ENCODE results near the gene BCAP29.
A peak's percentile ranks its signal among the peaks of the same experiment; 100 is the strongest.
"Not testable (repeated sequence)": the region's sequence is repeated elsewhere in the genome, so short reads cannot be mapped to it uniquely, and the experiment has no call there.

BCAP29 gene, protein sequence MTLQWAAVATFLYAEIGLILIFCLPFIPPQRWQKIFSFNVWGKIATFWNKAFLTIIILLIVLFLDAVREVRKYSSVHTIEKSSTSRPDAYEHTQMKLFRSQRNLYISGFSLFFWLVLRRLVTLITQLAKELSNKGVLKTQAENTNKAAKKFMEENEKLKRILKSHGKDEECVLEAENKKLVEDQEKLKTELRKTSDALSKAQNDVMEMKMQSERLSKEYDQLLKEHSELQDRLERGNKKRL

DNA sequence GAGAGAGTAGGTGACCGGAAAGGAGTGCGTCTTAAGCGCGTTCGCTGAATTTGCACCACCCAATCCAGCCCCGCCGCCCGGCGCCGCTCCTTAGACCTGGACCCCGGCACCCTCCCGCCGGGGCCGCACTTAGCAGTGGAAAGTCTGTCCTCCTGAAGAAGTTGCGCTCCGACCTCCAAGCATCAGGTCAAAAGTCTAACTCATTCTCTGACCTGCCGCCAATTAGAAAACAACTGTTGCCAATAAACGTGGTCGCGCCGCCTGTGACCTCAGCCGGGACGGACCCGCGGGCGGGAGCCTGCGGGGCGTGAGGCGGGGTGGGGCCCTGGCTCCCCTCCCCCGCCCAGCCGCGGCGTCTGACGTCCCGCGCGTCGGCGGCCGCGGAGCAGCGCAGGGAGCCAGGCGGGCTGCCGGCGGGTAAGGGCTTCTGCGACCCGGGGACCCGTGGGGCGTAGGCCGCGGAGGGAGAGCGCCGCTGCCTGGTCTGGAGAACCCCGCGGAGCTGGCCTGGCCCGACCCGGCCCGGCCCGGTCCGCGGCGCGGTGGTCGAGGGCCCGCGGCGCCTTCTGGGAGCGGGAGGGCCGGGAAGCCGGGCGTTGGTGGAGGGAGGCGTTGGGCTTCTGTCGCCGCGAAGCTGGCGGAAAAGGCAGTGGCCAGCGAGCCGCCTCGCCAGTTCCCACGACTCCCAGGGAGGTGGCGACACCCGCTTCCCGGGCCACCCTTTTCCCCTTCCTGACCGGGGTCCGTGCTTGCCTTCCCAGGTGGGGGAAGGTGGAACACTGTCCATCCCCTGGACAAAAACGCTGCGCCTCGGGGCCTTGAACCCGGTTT, at the start of gene BCAP29:
Gene BCAP29 (plus strand): TSS at position 362 of the 831 bp plus-strand sequence. CDS start 527 bp downstream, outside the sequence.
- DNase-seq, result peak; percentile 19

DNA sequence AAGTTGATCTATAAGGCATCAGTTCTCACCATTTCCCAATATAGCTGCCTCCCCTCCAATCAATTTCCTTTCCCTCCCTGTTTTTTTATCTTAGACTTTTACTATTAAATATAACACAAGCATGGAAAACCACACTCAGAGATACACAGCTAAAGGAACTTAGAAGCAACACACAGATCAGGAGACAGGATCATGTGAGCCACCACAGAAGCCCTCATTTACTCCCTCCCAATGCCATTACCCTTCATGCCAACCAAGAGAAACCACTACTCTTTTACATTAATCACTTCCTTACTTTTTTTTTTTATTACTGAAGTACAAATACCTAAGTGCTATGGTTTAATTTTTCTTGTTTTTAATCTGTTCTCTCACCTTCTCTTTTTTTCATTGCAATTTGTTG, 49.3 kb upstream of the BCAP29 start:
- DNase-seq, result no peak

DNA sequence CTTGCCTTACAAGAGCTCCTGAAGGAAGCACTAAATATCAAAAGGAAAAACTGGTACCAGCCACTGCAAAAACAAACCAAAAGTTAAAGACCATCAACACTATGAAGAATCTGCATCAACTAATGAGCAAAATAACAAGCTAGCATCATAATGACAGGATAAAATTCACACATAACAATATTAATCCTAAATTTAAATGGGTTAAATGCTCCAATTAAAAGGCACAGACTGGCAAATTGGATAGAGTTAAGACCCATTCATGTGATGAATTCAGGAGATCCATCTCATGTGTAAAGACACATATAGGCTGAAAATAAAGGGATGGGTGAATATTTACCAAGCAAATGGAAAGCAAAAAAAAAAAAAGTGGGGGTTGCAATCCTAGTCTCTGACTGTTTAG, 45.9 kb upstream of the BCAP29 start:
- DNase-seq, result no peak

DNA sequence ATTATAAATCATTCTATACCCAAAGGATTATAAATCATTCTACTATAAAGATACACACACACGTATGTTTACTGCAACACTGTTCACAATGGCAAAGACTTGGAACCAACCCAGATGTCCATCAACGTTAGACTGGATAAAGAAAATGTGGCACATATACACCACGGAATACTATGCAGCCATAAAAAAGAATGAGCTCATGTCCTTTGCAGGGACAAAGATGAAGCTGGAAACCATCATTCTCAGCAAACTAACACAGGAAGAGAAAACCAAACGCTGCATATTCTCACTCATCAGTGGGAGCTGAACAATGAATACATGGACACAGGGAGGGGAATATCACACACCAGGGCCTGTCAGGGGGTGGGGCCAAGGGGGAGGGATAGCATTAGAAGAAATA, 42.8 kb upstream of the BCAP29 start:
- DNase-seq, result not testable (repeated sequence)

DNA sequence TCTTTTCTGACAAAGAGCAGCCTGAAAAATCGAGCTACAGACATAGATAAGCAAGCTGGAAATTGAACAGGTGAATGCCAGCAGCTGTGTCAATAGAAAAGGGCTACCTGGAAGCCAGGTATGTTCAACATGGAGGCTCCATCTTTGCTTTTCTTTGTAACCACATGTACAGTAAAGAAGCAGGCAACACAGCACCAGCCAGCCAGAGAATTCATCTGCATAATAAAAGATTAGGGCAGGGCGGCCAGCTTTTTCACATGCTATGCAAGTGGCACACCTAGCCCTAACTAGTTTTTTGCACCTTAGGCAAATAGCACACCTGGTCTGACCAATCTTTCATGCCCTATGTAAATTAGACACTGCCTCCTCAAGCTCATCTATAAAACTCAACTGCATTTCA, 42.0 kb upstream of the BCAP29 start:
- no peak for DNase-seq

DNA sequence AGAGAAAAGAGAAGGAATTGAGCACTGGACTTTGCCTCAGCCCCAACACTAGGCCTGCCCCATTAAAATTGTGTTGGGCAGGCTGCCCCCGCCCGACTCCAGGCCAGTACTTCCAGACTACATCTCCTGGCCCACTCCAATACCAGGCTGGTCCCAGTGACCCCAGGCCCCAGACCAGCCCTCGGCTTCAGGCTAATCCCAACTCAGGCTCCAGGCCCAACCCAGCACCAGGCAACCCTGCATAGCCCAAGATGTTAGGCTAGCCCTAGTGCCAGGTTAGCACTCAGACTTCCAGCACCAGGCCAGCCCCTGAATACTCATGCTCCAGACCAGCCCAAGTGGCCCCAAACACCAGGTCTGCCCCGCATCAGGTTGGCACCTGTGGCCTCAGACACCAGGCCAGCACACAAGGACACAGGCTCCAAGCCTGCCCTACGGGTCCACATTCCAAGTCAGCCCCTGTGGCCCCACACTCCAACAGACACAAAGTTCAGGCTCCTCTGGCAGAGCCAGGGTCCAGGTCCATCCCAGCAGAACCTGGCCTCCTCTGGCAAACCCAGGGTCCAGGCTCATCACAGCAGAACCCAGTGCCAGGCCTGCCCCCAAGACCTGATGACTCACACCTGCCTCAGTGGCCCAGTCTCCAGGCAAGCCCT, 36.6 kb upstream of the BCAP29 start:
- DNase-seq, result no peak

DNA sequence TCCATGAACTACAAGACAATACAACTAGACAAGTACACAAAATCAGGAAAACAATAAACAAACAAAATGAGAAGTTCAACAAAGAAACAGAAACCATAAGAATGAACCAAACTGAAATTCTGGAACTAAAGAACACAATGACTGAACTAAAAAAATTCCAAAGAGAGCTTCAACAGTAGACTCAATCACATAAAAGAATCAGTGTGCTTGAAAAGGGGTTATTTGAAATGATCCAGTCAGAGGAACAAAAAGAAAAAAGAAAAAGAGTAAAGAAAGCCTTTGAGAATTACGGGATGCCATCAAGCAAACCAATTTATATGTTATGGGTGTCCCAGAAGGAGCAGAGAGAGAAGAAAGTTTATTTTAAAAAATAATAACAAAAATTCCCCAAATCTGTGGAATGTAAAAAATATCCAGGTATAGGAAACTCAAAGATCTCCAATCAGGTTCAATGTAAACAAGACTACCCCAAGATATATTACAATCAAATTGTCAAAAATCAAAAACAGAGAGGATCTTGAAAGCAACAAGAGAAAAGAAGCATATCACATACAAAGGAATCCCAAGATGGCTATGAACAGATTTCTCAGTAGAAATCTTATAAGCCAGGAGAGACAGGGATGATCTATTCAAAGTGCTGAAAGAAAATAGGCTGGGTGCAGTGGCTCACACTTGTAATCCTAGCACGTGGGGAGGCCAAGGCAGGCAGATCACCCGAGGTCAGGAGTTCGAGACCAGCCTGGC, 35.0 kb upstream of the BCAP29 start:
- DNase-seq, result no peak

DNA sequence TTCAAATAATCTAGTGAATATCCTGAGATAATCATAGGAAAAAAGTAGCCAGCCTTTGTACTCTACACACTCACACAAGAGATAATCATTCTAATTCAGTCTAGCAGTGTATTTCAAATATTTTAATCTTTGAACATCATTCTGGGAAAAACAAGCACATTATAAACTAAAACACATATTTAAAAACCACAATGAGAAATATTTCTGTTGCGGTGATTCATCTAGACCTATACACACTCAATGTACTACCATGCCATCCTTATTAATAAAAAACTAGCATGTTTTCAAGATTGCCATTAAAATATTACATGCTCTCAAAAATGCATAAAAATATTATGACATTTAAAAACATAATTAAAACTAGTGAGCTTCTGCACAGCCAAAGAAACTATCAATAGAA, 28.1 kb upstream of the BCAP29 start:
- DNase-seq, result no peak

DNA sequence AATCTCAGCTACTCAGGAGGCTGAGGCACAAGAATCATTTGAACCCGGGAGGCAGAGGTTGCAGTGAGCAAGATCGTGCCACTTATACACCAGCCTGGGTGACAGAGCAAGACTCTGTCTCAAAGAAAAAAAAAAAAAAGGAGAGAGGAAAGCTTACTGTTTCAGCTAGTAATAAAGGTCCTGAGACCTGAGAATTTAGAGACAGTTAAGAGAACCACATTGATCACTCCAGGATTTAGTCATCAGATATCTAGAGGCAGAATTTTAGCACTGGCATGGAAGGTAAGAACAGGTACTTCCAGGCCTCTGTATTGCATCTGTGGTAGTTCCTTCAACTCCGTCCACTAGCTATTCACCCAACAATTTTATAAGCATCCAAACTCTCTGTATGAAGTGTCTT, 24.2 kb upstream of the BCAP29 start:
- no peak for DNase-seq

DNA sequence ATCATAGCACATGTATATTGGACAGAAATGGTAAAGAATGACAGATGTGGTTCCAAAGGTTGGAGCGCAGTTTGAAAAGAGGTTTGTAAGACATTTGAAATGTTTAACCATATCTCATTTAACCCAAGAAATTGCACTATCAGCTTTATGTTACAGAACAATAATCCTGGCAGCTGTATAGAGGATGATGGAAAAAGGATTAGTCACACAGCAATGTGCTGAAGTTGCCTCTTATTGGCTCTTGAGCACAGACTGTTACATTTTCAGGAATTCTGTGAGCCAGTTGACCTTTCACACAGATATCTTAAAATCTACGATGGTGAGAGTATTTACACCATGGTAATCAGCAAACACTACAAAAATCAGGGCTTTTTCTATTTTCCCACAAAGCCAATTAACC, 20.2 kb upstream of the BCAP29 start:
- DNase-seq, result no peak

DNA sequence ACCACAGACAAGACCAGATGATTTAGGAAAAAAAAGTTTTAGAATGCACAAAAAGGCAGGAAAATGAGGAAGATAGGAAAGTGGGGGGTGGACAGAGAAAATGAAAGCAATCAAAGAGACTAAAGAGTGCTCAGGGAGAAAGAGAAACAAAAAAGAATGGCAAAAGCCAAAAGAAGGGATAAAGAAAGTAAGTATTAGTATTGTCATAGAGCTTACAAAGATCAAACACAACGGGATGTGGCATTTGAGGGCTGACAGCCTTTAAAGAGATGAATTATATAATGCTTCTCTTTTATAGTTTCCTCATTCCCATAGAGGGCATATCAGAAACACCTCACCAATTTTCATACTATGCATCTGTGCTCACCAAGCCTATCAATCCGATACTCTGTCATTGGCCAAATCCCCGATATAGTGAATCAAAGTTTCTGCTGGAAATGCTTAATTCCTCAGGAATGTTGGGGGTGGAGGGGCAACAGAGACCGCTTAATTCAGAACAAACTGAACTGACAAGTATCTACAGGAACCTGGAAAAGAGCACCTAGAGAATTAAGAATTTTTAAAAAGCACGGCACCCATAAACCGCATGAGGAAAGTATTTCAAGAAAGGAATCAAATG, 19.0 kb upstream of the BCAP29 start:
- no peak for DNase-seq

DNA sequence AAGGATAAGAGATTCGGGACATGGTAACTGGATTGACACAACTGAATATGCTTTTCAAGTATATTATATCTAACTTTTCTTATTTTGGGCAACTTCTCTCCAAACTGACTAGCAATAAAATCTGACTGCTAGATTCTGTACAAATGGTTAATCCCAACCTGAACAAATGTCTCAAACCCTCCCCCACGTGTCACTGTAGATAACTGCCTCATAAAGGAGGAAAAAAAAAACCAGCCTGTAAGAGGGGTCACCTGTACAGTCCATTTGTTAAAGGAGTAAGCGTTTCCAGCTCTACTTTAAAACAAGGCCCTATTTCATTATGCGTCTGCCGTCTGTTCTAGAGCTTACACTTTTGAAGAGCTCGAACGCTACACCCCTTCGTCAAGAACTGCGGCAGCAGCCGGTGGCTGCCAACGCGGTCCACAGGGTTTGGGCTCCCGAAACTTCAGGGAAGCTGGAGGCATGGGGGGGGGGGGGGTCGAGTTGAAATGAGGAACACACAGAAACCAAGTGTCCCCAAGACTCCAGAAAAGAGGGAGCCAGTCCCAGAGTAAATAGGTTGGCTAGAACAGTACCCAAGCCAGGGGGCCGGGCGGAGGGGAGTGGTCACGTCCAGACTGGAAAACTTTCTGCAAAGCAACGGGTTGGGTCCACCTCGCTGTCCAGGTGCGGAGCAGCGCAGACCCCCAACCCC, 16.8 kb upstream of the BCAP29 start:
- no peak for DNase-seq

DNA sequence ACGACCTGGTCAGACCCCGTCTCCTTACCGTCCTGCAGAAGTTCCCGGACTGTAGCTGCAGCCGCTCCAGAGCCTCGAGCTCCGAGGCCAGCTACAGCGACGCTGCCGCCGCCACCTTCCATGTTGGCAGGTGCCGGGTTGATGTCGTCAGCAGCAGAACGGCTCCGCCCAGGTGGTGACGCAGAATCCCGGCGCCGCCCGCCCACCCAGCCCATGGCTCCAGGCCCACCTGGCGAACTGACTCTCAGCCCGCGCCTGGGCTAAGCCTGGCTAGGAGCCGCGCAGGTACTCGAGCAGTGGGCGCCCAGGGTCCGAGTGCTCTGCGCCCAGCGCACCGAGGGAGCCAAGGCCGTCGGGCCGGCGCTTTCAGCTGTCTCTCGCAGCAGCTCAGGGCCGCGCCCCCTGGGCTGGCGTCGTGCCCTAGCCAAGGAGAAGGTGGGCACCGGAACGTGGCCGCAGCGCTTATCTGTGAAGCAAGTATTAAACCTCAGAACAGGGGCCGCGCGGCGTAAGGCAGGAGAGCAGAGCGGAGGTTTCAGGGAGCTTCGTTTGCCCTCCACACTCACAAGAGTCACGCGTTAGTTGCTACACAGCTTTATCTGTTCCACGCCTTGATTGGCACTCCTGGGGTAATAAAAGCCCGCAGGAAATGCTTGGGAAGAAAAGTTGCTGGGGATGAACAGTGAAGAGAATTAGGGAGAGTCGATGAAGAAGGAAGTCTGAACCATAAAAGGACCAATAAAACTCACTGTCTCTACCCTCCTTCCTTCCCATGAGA, 16.1 kb upstream of the BCAP29 start, which contains the start of the genes COG5 and DUS4L:
Gene COG5 (minus strand): TSS at position 146 of the 778 bp plus-strand sequence. CDS start 24 bp downstream, at position 122.
Gene DUS4L (plus strand): TSS at position 197 of the 778 bp plus-strand sequence. CDS start 3,100 bp downstream, outside the sequence.
- DNase-seq, result peak; percentile 40

DNA sequence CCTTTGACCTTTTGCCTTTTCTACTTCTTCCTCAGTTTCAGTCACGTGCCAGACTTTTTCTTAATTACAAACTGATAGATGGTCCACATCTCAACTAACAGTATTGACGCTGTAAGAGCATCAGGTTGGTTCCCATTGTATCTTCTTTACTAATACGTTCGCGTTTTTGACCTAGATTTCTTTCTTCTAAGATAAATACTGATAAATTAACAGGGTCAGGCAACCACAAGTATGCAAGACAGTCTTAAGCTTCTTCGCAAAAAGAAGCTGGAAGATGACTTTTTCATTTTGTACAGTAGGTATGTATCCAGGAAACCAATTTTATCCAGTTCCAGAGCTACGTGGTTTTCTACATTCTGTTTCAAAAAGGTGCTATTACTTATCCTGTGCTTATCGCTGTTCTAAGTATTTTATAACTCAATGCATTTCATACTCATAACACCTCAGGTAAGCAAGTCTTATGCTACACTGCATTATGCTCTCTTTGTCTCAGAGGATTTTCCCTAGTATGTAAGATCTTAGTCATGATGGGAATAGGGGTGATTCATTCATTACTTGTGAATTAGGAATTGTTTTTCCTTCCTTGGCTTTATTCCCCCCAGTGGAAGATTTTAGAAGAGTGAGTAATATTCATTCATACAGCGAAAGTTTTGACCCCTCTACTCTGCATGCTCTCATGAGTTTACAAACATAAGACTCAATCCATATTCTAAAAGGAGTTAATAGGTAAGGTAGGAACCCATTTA, 15.3 kb upstream of the BCAP29 start:
- DNase-seq, result no peak

DNA sequence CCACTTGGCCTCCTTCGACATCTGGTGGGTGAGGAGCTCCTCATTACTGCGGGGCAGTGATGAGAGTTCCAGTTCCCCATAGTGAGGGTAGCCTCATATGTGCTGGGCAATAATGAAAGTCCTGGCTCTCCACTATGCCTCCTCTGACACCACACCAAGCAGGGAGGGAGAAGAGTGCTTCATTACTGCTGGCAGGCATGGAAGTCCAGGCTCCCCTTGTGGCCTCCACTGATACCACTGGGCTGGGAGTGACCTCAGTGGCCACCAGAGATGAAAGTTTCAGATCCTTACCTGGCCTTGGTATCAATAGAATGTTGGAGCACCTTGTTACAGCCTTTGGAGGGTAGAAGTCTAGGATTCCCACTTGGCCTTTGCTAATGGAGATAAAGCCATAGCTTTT, 9.7 kb upstream of the BCAP29 start:
- no peak for DNase-seq

DNA sequence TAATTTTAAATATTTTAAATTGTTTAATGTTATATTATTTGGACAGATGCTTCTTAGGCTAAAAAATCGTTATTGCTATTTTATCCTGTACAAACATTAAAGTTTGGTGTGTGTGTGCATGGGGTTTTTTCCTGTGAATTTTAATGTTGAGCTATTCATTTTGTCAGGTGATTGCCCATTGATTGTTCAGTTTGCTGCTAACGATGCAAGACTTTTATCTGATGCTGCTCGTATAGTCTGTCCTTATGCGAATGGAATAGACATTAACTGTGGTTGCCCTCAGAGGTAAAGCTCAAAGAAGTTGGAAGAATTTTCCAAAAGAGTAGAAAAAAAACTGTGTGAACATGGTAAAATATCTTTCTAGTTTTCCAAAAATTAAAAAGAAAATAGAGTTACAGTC, 6.5 kb upstream of the BCAP29 start:
- DNase-seq, result no peak

DNA sequence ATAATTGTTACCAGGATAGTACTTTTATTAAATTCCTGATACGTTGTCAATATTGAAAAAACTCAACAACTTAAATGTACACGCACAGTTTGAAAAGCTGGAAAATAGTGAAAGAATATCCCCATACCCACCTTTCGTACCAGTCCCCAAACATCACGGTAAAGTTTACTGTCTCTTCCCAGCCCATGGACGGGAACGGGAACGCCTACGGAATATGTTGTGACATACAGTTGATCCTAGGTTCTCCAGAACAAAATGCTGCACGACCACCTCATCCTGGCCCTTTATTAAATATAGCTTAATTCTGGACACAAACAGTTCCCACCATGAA, 527 bp upstream of the BCAP29 start:
- no peak for DNase-seq

DNA sequence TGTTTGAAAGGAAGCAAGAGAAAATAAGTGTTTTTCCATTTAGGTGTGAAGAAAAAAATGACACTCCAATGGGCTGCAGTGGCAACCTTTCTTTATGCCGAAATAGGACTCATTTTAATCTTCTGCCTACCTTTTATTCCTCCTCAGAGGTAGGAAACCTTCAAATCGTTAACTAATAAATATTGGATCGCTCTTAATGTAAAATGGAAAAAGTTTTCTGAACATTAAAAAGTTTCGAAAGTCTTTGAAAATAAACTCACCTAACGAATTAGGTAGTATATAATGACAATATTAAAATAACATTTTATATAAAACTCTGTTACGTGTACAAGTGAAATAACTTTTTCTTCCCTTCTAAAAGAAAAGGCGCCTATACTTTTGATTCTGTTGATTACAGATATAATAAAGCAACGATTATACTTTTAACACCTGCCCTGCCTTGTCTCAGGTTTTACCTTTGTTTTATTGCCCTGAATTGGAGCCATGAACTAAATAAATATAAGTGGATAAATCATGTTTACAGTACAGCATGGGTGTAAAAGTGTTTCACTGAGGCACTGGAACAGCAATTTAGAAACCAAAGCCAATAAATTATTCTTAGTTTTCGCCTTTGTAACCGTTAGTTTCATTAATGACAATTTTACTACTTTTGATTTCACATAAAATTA, 804 bp downstream of the BCAP29 start:
- DNase-seq, result no peak

DNA sequence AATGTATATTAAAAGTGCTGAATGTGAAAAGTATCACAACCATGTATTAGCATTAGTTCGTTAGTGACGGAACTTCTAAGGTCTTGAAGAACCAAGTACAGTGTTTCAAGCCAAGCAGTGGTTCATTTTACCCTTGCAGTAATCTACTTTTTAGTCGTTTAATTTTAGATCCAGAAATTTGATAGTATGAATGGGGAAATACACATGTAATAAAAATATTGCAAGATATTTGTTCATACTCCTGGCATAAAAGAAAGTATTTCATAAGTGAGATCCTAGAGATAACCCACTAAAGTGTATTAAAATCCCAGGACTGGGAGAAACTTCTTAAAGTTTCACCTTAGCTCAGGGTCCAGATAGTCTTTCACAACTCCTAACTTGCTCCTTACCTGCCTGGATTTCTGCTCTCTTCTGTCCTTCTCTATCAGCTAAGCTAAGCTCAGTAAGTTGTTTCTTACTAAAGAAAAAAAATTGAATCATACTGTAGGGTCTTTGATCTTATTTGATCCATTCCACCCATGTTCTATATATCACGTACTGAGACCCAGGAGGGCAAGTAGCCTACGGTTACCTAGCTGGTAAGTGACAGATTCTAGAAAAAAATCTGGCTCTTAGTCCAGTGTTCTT, 1.5 kb downstream of the BCAP29 start:
- DNase-seq, result no peak

Data from NCI-H446 treated with DMSO at 0.1 percent for 48 hours (cell line).